HuH-7 (cell line): ENCODE data around the gene GPRC5C.

Source experiments
- DNase-seq: peaks from one replicate; pipeline ENCODE4 v3.0.0; 2011; ENCODE audit warnings: low spot score

Gene GPRC5C, protein sequence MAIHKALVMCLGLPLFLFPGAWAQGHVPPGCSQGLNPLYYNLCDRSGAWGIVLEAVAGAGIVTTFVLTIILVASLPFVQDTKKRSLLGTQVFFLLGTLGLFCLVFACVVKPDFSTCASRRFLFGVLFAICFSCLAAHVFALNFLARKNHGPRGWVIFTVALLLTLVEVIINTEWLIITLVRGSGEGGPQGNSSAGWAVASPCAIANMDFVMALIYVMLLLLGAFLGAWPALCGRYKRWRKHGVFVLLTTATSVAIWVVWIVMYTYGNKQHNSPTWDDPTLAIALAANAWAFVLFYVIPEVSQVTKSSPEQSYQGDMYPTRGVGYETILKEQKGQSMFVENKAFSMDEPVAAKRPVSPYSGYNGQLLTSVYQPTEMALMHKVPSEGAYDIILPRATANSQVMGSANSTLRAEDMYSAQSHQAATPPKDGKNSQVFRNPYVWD

DNA sequence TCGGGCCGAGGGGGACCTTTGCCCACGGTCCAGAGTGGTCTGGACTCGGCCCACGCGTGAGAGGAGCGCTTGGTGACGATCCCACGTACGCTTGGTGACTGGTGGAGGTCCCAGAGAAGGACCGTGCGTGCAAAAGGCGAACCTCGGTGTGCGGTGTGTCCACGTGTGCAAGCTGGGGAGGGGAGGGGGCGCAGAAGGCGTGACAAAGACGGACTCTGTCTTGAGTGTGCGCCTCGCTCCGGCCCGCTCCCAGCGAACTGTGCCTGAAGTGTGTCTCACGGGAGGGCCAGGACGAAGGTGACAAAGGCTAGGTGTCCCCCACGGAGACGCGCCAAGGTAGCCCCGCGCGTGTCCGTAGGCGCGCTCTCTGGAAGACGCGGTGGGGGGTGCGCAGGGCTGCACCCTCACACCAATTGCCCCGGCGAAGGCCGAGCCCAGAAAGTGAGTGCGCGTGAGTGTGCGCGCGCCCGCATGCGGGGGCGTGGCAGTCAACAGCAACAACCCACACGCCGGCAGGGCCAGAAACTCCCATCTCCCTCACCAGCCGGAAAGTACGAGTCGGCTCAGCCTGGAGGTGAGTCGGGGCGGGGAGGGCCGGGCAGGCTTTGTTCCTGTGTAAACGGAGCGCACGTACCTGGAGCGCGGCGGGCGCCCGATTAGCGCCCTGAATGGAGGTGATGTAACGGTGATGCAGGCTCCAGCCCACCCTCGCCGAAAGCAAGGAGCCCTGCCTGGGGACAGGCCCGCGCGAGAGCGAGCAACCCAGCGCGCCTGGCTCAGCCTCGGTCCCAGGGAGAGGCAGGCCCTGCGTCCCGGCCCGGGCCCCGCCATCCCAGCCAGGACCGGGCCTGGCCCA, at the start of gene GPRC5C:
GPRC5C (plus strand) TSS at position 521 of the 856 bp plus-strand sequence. CDS start 7,689 bp downstream, outside the sequence.
- DNase-seq = peak; percentile 97

DNA sequence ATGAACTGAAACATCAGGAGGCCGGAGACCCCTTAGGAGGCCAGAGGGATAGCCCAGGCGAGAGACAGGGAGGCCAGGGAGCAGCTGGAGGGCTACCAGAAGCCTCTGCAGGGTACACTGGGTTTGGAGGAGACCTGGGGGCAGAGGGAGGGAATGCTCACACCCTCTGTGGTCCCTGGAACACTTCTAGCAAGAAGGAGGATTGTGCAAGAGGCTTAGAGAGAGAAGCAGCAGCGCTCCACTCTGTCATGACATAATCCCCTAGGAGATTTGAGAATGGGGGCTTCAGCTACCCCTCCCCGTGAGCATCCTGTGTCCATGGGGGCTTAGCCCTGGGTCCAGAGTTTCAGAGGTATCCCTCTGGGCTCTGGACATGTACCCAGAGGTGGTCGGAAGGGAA, 48.7 kb upstream of the GPRC5C start:
- no peak for DNase-seq

DNA sequence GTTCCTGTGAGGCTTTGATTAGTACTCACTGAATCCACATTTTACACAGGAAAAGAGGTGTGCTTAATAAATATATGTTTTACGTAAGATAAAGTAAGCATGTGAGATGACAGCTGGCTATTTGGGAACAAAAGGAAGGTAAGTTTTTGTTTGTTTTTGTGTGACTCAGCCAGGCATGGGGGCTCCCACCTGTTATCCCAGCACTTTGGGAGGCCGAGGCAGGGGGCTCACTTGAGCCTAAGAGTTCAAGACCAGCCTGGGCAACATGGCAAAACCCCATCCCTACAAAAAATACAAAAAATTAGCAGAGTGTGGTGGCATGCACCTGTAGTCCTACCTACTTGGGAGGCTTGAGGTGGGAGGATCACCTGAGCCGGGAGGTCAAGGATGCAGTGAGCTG, 46.7 kb upstream of the GPRC5C start:
- no peak for DNase-seq

DNA sequence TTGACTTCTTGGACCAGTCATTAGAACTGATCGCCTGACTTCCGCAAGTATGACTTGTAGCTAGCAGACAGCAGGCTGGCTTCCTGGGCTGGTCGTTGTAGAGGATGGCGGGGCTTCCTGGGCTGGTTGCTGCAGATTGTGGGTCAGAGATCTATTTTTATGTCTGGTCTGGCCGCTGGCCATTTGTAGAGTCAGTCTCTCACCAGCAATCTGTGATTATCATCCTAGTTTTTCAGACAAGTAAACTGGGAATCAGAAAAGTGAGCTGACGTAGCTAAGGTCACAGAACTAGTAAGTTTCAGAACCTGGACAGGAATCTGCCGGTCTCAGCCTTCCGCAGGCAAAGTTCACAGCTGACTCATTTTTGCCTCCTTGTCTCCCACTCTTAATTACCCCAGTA, 45.5 kb upstream of the GPRC5C start:
- DNase-seq = no peak

DNA sequence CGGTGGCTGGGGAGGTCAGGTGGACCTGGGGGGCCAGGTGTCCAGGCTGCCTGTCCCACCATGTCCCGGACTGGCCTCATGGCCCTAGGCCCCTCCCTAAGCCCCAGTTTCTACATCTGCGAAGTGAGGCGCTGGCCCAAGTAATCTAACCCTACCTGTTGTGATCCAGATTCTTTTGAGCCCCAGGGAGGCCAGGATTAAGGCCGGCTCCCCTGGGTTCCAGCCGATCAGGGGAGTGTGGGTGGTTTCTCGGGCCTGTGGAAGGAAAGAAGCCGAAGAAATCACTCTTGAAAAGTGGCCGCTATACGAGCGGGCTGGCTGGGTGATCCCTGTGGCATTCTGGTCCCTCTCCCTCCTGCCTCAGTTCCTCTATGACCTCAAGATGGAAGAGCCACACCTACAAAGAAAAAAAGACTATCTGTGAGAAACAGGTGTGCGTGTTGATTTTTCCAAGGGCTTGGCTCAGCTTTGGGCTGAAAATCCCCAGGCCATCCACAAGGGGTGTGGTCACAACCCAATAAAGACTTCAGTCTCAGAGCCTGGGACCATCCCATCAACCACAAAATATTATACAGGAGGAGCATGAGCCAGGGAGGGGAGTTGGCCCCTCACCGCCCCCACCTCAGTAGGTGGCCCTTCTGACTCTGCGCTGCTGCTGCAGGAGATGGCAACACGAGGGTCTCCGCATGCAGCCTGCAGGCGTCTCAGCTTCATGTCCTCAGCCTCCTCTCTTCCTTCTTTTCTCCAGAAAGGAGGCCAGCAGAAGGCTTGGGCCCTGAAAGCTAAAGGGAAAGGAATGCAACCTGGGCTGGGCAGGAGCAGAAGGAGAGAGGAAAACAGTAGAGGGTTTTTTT, 44.3 kb upstream of the GPRC5C start:
- DNase-seq = no peak

DNA sequence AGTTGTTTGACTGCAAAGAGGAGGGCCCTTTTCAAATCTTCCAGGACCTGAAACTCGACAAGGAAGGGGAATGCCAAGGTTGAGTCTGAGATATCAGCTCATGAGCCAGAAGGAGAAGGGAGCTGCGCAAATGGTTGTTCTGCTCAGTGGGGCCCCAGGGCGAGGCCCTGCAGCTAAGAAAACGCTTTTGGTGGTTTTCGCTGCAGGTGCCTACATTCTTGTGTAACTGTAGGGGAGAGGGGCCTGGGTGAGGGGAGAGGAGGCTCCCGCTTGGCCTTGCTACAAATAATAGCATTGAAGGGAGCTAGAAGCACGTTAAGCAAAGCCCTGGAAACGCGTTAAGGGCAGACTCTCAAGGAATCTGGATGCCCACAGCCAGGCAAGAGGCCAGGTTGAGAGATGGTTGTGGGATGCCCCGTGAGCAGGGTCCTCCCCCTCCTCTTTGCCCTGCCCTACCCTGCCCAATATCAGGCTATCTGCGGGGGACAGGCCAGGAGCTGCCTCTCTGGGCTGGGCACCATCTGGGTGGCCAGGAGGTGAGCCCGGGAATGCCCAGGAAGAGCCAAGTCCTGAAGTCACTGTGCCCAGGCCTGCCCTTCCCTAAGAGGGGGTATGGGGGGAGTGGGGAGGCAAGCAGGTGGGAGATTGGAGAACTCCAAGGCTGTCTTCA, 42.7 kb upstream of the GPRC5C start:
- no peak for DNase-seq

DNA sequence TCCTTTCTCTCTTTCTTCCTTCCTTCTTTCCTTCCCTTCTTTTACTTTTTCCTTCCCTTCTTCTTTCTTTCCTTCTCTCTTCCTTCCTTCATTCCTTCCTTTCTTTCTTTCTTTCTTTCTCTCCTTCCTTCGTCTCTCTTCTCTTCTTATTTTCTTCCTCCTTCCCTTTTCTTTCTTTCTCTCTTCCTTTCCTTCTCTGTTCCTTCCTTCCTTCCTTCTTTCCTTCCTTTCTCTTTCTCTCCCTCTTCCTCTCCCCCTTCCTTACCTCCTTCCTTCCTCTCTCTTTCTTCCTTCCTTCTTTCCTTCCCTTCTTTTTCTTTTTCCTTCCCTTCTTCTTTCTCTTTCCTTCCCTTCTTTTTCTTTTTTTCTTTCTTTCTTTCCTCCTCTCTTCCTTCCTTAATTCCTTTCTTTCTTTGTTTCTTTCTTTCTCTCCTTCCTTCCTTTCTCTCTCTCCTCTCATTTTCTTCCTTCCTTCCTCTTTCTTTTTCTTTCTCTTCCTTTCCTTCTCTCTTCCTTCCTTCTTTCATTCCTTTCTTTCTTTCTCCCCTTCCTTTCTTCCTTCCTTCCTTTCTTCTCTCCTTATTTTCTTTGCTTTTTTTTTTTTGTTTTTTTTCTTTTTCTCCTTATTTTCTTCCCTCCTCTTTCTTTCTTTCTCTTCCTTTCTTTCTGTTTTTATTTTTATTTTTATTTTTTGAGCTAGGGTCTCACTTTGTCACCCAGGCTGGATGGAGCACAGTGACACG, 41.8 kb upstream of the GPRC5C start:
- no peak for DNase-seq

DNA sequence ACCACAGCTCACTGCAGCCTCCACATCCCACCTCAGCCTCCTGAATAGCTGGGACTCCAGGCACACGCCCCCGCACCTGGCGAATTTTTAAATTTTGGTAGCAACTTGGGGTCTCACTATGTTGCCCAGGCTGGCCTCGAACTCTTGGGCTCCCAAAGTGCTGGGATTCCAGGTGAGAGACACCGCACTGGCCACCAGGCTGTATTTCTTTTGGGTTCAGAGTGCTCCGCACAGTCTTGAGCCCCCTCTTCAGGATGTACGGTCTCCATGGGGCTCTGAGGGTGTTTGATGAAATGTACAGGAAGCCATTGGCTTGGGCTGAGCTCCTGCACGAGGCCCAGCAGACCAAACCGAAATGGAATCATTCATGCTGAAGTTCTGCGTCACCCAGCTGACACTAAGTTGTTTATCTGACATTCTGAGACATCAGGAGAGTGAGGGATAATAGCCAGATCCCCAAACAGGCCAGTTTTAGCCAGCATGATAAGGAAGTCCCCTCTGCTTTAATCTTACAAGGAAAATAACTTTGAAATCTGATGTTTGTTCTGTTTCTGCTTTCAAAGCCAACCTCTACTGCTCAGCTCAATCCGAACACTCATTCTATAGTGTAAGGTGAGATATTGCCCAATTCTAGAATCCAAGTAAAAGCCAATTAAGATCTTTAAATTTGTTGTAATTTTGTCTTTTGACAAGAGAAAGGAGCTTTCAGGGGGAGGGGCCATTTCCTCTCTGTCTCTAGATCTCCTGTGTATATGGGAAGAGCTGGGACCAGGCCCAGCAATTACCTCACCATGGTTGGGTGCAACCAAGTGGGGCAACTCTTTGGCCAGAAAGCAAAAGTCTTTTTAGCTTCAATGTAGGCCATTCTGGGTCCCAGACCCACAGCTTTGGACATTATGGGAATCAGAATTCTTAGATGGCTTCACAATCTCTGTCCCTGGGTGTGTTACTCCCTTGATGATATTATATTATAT, 40.9 kb upstream of the GPRC5C start:
- DNase-seq = no peak

DNA sequence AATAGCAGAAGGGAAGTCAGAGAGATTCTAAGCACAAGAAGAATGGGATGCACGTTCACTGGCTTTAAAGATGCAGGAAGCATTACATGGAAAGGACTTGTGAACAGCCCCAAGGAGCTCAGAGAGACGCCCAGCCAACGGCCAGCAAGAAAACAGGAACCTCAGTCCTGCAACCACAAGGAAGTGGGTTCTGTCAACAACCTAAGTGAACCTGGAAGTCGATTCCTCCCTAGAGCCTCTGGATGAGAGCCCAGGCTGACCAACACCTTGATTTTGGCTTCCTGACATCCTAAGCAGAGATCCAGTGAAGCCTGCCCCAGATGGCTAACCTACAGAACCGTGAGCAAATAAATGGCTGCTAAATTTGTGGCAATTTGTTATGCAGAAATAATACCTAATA, 40.1 kb upstream of the GPRC5C start:
- no peak for DNase-seq

DNA sequence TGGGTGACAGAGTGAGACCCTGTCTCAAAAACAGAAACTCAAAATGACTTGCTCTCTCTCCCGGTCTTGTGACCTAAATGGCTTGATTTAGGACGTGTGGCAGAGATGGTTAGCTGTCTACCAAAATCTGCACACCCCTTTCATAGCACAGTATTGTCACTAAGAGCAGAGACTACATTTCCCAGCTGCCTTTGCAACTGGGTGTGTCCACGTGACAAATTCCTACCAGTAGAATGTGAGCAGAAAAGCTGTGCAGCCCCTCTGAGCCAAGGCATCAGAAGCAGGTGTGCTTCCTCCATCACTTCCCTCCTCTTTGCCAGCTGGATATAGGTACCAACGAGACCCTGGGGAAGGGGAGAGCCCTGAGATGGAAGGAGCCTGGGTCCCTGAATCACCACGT, 39.0 kb upstream of the GPRC5C start:
- DNase-seq = no peak

DNA sequence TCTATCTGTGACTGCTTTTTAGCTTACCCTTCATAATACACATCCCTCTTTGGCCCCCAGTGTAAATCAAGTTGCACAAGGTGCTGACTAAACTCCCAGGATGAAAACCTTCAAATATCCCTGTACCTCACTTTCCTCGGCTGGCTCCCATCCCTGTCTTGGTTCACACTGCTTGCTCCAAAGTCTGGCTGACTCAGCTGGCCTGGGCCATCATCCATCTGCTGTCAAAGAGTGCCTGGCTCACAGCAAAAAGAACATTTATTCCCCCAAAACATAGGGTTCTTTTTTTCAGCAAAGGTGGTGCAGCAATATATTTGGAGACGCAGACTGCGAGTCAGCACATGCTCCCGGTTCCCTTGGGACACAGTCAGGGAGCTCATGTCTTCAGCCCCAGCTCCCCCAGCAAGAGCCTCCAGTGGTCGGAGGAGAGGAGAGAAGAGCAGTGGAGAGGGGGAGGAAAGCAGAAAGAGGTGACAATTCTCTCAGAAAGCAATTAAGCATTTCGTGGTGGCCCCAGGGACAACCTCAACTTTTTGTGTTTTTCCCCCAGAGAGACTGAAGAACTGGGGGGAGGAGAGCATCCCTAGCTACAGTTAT, 38.4 kb upstream of the GPRC5C start:
- DNase-seq = no peak

DNA sequence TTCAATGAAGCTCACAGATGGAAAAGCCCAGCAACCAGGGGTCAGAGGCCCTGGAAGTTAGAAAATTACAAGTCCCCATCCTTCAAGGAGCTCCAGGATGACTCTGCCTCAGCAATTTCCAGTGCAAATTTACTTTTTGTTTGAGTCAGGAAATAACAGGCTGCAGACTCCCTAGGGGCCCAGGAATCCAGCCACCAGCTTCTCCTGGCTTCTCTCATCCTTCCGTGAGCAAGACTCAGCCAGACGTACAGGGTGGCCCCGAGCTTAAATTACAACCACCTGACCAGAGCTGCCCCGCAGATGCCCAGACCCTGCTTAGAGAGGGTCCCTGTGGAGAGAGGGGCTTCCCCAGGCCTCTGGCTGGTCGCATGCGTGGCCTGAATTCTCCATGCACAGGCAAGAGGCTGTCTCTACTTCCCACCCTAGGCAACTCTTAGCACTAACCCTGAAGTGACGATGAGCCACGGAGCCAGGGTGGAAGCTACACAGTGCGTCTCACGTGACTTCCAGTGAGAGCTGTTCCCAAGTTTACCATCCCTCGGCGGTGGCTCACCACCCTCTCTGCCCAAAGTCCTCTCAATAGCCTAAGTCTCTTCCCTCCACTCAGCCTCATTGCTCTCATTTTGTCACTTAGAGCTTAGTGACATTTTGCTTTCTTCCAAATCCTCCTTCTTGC, 37.5 kb upstream of the GPRC5C start:
- DNase-seq = no peak

DNA sequence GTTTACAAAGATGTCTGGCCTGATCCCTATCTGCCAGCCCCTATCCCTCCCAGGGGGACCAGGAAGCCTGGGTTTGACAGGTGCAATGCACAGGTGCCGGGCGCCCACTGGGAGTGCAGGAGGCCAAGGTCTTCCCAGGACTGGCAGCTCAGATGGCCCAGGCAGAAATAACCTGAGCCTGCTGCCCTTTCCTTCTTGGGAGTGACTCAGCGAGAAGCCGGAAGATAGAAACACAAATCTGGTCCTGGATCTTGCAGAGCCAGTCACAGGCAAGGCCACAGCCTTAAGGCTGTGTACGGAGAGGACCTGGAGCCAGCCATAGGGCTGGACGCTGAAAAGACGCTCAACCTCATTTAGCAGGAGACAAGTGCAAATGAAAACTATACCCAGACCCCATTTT, 36.9 kb upstream of the GPRC5C start:
- no peak for DNase-seq

DNA sequence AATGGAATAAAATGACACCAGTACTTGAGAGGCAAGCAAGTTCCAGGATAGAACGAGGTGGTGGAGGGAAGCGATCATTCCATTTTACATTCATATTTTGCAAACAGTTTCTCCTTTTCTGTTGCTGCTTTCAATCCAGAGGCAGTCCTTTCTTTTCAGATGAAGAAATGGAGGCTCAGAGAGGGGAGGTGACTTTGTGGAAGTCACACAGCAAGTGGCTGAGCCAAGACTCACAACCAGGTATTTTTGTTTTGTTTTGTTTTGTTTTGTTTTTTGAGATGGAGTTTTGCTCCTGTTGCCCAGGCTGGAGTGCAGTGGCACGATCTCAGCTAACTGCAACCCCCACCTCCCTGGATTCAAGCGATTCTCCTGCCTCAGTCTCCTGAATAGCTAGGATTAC, 35.3 kb upstream of the GPRC5C start:
- no peak for DNase-seq

DNA sequence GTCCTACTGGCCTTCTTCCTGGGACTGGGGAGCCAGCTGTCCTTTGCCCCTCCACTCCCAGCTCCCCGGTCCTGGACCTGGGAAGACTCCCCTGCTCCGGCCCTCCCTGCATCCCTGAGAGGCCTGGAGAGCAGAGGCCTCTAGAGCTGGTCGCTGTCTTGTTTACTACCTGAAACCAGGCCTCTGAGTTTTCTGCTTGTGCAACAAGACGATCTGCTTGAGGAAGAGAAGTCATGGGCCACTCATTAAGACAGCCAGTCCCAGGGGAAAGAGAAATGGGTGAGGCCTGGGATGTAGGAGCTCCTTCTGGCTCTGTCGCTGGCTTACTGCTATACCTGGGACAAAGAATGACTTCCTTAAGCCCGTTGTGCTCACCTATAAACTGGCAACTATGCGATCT, 29.8 kb upstream of the GPRC5C start:
- DNase-seq = no peak

DNA sequence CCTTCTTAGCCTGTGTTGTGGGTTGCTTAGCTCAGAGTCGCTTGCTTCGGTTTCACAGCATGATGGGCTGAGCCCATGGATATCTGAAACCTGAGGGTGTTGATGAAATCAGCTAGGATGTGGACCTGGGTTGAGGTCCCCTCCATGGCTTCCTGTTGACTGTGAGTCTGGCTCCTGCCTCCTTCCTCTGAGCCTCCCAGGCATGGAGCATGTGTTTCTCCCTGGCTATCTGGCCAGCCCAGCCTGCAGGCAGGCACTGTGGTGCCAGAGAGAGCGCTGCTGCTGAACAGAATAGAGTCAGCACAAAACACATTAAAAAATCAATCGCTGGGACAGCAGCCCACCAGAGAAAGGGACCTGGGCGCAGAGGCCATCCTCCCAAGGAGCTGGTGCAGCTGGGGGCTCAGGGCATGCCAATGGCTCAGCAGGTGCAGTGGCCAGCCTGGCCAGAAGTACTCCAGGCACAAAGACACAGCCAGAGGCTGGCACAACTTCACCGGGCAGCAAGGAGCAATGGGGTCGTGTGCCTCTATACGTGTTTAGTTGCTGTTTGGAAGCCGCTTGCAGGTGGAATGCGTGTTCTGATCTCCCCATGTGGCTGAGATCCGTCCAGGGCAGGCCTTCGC, 28.3 kb upstream of the GPRC5C start:
- DNase-seq = no peak

DNA sequence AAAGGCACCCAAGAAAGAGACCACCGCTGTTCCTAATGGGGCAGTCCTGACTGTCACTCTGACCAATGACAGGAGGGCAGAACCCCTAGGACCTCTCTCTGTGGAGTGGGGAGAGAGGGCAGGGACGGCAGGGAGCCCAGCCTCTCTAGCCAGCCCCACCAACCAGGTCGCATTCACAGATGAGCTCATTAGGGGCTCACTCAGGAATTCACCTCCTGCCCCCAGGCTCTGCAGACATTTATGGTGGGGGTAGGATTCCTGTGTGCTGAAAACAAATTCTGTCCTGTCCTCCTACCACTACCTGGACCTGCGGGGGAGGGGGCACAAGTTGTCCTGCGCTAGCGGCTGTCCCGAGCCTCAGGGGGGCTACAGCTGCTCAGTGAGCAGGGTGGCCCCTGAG, 27.7 kb upstream of the GPRC5C start:
- DNase-seq = no peak

DNA sequence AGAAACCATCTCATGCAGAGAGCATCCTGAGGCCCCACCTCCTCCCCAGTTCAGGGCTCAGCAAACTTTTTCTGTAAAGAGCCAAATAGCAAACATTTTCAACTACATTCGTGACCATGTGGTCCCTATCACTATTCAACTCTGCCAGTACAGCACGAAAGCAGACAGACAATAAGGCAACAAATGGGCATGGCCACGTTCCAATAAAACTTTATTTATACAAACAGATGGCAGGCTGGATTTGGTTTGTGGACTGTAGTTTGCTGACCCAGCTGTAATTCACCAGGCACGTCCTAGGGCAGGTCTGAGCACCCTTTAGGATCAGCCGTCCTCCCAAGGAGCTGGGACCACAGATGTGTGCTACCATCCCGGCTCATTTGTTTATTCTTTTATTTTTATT, 27.1 kb upstream of the GPRC5C start:
- DNase-seq = no peak
